ENCODE results near the gene ASIC2.

DNA sequence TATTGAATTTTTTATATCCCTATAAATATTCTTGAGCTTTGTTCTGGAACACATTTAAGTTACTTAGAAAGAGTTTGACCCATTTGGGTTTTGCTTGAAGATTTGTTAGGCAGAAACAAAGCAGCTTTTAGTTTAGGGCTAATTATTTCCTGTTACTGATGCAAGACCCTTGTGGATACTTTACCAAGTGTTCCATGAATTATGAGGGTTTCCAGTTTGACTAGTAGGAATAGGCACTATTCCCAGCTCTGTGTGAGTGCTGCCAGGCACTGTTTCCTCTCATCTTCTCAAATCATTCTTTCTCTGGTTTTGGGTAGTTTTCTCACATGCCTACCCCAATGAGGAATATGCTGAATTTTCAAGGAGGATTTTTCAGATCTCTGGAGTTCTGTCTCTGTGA lies 221.4 kb downstream of the ASIC2 start:
- TF ChIP-seq, protein P1, sequence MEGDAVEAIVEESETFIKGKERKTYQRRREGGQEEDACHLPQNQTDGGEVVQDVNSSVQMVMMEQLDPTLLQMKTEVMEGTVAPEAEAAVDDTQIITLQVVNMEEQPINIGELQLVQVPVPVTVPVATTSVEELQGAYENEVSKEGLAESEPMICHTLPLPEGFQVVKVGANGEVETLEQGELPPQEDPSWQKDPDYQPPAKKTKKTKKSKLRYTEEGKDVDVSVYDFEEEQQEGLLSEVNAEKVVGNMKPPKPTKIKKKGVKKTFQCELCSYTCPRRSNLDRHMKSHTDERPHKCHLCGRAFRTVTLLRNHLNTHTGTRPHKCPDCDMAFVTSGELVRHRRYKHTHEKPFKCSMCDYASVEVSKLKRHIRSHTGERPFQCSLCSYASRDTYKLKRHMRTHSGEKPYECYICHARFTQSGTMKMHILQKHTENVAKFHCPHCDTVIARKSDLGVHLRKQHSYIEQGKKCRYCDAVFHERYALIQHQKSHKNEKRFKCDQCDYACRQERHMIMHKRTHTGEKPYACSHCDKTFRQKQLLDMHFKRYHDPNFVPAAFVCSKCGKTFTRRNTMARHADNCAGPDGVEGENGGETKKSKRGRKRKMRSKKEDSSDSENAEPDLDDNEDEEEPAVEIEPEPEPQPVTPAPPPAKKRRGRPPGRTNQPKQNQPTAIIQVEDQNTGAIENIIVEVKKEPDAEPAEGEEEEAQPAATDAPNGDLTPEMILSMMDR (conservative IDR thresholded peaks at IDR 0.05; ENCODE audit: low read depth in 2 of 2), result no peak
- no peak for TF ChIP-seq POLR2AphosphoS5 (IDR thresholded peaks at IDR 0.05; ENCODE audit: low read depth)
